ENCODE data around the gene PPFIA1.
A peak's percentile ranks its signal among the peaks of the same experiment; 100 is the strongest.

The PPFIA1 gene

DNA sequence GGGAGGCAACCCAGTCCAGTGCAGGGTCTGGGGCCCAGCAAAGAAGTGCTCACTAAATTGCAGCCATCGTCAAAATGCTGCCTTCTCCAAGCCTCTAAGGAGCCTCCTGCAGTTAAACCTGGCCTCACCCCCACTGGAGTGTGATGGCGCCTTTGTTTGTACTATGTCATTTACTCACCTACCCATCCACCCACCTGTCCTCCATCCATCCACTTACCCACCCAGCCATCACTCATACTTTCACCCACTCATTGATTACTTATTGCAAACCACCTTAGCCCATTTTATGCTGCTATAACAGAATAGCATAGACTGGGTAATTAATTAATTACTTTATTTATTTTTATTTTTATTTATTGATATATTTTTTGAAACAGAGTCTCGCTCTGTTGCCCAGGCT is 28.8 kb upstream of the PPFIA1 start:
- POLR2A ChIA-PET (ENCODE audit: low non-redundant PET): no interaction called here

GRCh38 chr11:70242885-70243284 is 27.6 kb upstream of the PPFIA1 start:
- TF ChIP-seq, protein P1, sequence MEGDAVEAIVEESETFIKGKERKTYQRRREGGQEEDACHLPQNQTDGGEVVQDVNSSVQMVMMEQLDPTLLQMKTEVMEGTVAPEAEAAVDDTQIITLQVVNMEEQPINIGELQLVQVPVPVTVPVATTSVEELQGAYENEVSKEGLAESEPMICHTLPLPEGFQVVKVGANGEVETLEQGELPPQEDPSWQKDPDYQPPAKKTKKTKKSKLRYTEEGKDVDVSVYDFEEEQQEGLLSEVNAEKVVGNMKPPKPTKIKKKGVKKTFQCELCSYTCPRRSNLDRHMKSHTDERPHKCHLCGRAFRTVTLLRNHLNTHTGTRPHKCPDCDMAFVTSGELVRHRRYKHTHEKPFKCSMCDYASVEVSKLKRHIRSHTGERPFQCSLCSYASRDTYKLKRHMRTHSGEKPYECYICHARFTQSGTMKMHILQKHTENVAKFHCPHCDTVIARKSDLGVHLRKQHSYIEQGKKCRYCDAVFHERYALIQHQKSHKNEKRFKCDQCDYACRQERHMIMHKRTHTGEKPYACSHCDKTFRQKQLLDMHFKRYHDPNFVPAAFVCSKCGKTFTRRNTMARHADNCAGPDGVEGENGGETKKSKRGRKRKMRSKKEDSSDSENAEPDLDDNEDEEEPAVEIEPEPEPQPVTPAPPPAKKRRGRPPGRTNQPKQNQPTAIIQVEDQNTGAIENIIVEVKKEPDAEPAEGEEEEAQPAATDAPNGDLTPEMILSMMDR (conservative IDR thresholded peaks at IDR 0.05; ENCODE audit: low read depth): no peak
- ChIA-PET POLR2A (ENCODE audit: low non-redundant PET) (no interaction called here), CTCF (no interaction called here)

More for the DNA sequence above, 28.8 kb upstream of the PPFIA1 start:
- H3K27ac ChIP-seq: no peak overlapping the region
- TF ChIP-seq, protein P1 (conservative IDR thresholded peaks at IDR 0.05; ENCODE audit: low read depth): no peak
- DNase-seq (ENCODE audit: low spot score): no peak
- CTCF ChIA-PET: no interaction called here

DNA sequence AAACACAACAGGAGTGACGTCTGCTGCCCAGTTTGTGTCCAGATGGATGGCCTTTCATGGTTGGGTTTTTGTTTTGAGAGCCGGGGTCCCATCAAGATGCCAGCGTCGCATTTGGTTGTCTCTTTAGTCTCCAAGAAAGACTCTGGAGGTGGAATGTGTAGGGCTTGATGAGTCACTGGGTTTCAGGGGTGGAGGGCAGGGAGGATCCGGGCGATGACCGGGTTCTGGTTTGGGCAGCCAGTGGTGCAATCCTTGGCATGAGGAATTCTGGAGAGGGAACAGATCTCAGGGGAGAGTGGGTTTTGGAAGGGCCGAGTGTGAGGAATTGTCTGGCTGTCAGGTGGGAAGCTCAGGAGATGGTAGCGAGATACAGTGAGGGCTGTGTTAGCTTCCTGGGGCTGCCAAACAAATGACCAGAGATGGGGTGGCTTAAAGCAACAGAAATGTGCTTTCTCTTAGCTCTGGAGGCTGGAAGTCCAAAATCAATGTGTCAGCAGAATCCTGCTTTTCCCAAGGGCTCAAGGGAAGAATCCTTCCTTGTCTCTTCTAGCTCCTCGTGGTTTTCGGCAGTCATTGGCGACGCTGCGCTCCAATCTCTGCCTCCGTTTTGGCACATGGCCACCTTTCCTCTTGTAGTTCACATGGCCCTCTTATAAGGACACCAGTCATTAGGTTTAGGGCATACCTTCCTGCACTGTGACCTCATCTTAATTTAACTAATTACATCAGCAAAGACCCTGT is 26.4 kb upstream of the PPFIA1 start:
- ChIA-PET CTCF (interaction anchor here (0.5 kb wide), 1 partner anchor 323 kb away, joined by 4 read pairs; no protein-coding TSS in a partner anchor), POLR2A (ENCODE audit: low non-redundant PET) (no interaction called here)
- DNase-seq (ENCODE audit: low spot score): peak; percentile 78
- TF ChIP-seq, protein P1 (conservative IDR thresholded peaks at IDR 0.05; ENCODE audit: low read depth): no peak
- no peak overlapping the region for H3K27ac ChIP-seq

More at GRCh38 chr11:70242885-70243284, 27.6 kb upstream of the PPFIA1 start:
- DNase-seq (ENCODE audit: low spot score): no peak
- no peak overlapping the region for H3K27ac ChIP-seq

GRCh38 chr11:70244698-70245097 is 25.8 kb upstream of the PPFIA1 start:
- CTCF ChIA-PET: interaction anchor here (0.6 kb wide), 1 partner anchor 238 kb away, joined by 3 read pairs; no protein-coding TSS in a partner anchor
- TF ChIP-seq, protein P1 (conservative IDR thresholded peaks at IDR 0.05; ENCODE audit: low read depth): no peak
- H3K27ac ChIP-seq: no peak overlapping the region
- POLR2A ChIA-PET (ENCODE audit: low non-redundant PET): no interaction called here
- no peak for DNase-seq (ENCODE audit: low spot score)

DNA sequence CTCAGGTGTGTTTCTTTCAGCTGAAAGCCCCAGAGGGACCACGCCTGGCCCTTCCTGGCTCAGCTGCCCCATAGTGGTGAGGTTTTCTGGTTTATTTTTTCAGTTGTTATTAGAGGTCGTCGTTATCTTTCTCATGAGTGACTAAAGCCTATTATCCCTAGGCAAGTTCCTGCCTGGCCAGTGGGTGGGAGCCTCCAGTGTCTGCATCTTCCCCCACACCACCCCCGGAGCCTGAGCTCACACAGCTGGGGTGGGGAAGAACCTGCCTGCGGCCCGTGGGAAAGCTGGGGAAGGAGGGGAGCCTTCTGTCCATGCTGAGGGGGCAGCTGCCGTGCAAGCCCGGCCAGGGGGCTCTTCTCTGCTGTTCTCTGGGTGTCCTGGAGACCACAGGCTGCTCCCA is 24.3 kb upstream of the PPFIA1 start:
- ChIA-PET CTCF (interaction anchor here (0.5 kb wide), 1 partner anchor 50 kb away, joined by 3 read pairs; no protein-coding TSS in a partner anchor), POLR2A (ENCODE audit: low non-redundant PET) (no interaction called here)
- no peak for DNase-seq (ENCODE audit: low spot score)
- TF ChIP-seq, protein P1 (conservative IDR thresholded peaks at IDR 0.05; ENCODE audit: low read depth): no peak
- no peak overlapping the region for H3K27ac ChIP-seq

DNA sequence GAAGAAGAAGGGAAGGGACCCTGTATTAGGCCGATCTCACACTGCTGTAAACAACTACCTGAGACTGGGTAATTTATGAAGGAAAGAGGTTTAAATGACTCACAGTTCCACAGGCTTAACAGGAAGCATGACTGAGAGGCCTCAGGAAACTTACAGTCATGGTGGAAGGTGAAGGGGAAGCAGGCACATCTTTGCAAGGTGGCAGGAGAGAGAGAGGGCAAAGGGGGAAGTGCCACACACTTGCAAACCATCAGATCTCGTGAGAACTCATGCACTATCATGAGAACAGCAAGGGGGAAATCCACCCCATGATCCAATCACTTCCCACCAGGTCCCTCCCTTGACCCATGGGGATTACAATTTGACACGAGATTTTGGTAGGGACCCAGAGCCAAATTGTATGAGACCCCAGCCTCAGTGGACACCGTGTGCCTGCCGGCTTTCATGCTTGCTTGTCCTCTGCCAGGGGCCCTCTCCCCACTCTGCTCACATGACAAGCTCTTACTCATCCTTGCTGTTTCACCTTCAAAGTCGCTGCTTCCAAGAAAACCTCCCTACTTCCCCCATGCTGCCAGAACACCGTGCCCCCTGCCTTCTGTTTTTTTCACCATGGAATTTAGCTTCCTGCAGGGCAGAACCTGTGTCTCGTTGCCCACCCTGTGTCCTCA is 23.3 kb upstream of the PPFIA1 start:
- ChIA-PET CTCF (interaction anchor here (0.6 kb wide), 1 partner anchor 10 kb away, joined by 3 read pairs; no protein-coding TSS in a partner anchor), POLR2A (ENCODE audit: low non-redundant PET) (no interaction called here)
- no peak for DNase-seq (ENCODE audit: low spot score)
- no peak overlapping the region for H3K27ac ChIP-seq
- TF ChIP-seq, protein P1 (conservative IDR thresholded peaks at IDR 0.05; ENCODE audit: low read depth): no peak

All from RWPE1 (cell line).